Measurements from ENCODE around the gene HLA-DPA1. TPM values are rescaled to one million over a fixed set of nuclear protein-coding genes. Genes with fewer than 3 reads are reported as not detected.

Gene HLA-DPA1
- total and polyA plus RNA-seq, 10 of the 15 experiments (the other 5 are each of a cell fraction or from before 2014, with no cell fraction given) = 508 to 1,640 (median 829) TPM

DNA sequence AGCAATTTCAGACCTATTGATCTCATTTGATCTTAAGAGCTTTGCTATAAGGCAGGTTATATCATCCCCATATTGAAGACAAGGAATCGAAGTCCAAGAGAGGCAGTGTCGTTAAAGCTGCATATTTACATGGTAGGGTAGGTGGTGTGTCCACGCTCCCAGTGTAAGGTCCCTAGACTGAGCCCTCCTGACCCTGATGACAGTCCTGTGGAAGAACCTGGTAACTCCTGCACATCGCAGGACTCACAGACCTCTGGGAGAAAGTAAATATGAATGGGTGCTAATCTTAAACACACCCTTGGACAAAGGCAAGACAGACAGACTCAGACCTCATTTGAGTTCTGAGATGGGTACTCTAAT is 1.7 kb upstream of the HLA-DPA1 start (continued):
- TF ChIP-seq MEF2B (IDR thresholded peaks at IDR 0.05; ENCODE audit: partially characterized antibody, poor library complexity, severe bottlenecking) (no peak), ASH2L (IDR thresholded peaks at IDR 0.05; ENCODE audit: borderline replicate concordance, low read depth) (no peak), NR2C1 (IDR thresholded peaks at IDR 0.05) (no peak), SUPT20H (IDR thresholded peaks at IDR 0.05; ENCODE audit: borderline replicate concordance, control insufficient read depth, low read depth, low read length) (no peak), SP1 (IDR thresholded peaks at IDR 0.05; ENCODE audit: low read depth, low read length) (no peak), BACH1 (IDR thresholded peaks at IDR 0.05; ENCODE audit: borderline replicate concordance) (no peak; the same call in 1 of the 2 replicates), TBL1XR1 (IDR thresholded peaks at IDR 0.05; ENCODE audit: low read depth, low read length) (no peak), HDAC2 (IDR thresholded peaks at IDR 0.05) (no peak), MTA2 (IDR thresholded peaks at IDR 0.05; ENCODE audit: low read depth) (no peak), PAX8 (IDR thresholded peaks at IDR 0.05) (no peak), RUNX3 (IDR thresholded peaks at IDR 0.05; ENCODE audit: low read length) (no peak), CBX5 (IDR thresholded peaks at IDR 0.05; ENCODE audit: low read depth) (no peak), ZNF384 (IDR thresholded peaks at IDR 0.05; ENCODE audit: borderline replicate concordance, low read depth, low read length) (no peak)
- TF ChIP-seq, protein P1, sequence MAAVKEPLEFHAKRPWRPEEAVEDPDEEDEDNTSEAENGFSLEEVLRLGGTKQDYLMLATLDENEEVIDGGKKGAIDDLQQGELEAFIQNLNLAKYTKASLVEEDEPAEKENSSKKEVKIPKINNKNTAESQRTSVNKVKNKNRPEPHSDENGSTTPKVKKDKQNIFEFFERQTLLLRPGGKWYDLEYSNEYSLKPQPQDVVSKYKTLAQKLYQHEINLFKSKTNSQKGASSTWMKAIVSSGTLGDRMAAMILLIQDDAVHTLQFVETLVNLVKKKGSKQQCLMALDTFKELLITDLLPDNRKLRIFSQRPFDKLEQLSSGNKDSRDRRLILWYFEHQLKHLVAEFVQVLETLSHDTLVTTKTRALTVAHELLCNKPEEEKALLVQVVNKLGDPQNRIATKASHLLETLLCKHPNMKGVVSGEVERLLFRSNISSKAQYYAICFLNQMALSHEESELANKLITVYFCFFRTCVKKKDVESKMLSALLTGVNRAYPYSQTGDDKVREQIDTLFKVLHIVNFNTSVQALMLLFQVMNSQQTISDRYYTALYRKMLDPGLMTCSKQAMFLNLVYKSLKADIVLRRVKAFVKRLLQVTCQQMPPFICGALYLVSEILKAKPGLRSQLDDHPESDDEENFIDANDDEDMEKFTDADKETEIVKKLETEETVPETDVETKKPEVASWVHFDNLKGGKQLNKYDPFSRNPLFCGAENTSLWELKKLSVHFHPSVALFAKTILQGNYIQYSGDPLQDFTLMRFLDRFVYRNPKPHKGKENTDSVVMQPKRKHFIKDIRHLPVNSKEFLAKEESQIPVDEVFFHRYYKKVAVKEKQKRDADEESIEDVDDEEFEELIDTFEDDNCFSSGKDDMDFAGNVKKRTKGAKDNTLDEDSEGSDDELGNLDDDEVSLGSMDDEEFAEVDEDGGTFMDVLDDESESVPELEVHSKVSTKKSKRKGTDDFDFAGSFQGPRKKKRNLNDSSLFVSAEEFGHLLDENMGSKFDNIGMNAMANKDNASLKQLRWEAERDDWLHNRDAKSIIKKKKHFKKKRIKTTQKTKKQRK (IDR thresholded peaks at IDR 0.05; ENCODE audit: low read depth, low read length) = no peak
- TF ChIP-seq, protein P2, sequence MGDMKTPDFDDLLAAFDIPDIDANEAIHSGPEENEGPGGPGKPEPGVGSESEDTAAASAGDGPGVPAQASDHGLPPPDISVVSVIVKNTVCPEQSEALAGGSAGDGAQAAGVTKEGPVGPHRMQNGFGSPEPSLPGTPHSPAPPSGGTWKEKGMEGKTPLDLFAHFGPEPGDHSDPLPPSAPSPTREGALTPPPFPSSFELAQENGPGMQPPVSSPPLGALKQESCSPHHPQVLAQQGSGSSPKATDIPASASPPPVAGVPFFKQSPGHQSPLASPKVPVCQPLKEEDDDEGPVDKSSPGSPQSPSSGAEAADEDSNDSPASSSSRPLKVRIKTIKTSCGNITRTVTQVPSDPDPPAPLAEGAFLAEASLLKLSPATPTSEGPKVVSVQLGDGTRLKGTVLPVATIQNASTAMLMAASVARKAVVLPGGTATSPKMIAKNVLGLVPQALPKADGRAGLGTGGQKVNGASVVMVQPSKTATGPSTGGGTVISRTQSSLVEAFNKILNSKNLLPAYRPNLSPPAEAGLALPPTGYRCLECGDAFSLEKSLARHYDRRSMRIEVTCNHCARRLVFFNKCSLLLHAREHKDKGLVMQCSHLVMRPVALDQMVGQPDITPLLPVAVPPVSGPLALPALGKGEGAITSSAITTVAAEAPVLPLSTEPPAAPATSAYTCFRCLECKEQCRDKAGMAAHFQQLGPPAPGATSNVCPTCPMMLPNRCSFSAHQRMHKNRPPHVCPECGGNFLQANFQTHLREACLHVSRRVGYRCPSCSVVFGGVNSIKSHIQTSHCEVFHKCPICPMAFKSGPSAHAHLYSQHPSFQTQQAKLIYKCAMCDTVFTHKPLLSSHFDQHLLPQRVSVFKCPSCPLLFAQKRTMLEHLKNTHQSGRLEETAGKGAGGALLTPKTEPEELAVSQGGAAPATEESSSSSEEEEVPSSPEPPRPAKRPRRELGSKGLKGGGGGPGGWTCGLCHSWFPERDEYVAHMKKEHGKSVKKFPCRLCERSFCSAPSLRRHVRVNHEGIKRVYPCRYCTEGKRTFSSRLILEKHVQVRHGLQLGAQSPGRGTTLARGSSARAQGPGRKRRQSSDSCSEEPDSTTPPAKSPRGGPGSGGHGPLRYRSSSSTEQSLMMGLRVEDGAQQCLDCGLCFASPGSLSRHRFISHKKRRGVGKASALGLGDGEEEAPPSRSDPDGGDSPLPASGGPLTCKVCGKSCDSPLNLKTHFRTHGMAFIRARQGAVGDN (IDR thresholded peaks at IDR 0.05) = 0 out of 2 replicates have a peak, but pooled peaks have one; percentile 8
- TF ChIP-seq, protein P3, sequence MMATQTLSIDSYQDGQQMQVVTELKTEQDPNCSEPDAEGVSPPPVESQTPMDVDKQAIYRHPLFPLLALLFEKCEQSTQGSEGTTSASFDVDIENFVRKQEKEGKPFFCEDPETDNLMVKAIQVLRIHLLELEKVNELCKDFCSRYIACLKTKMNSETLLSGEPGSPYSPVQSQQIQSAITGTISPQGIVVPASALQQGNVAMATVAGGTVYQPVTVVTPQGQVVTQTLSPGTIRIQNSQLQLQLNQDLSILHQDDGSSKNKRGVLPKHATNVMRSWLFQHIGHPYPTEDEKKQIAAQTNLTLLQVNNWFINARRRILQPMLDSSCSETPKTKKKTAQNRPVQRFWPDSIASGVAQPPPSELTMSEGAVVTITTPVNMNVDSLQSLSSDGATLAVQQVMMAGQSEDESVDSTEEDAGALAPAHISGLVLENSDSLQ (IDR thresholded peaks at IDR 0.05) = no peak
- TF ChIP-seq, protein P4, sequence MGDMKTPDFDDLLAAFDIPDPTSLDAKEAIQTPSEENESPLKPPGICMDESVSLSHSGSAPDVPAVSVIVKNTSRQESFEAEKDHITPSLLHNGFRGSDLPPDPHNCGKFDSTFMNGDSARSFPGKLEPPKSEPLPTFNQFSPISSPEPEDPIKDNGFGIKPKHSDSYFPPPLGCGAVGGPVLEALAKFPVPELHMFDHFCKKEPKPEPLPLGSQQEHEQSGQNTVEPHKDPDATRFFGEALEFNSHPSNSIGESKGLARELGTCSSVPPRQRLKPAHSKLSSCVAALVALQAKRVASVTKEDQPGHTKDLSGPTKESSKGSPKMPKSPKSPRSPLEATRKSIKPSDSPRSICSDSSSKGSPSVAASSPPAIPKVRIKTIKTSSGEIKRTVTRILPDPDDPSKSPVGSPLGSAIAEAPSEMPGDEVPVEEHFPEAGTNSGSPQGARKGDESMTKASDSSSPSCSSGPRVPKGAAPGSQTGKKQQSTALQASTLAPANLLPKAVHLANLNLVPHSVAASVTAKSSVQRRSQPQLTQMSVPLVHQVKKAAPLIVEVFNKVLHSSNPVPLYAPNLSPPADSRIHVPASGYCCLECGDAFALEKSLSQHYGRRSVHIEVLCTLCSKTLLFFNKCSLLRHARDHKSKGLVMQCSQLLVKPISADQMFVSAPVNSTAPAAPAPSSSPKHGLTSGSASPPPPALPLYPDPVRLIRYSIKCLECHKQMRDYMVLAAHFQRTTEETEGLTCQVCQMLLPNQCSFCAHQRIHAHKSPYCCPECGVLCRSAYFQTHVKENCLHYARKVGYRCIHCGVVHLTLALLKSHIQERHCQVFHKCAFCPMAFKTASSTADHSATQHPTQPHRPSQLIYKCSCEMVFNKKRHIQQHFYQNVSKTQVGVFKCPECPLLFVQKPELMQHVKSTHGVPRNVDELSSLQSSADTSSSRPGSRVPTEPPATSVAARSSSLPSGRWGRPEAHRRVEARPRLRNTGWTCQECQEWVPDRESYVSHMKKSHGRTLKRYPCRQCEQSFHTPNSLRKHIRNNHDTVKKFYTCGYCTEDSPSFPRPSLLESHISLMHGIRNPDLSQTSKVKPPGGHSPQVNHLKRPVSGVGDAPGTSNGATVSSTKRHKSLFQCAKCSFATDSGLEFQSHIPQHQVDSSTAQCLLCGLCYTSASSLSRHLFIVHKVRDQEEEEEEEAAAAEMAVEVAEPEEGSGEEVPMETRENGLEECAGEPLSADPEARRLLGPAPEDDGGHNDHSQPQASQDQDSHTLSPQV (IDR thresholded peaks at IDR 0.05) = no peak

Measured in GM12878 (cell line).